GM10847 (cell line): Measurements from ENCODE around the gene ADNP2.

Experiments used
- POLR2A ChIP-seq: IDR thresholded peaks from 2 replicates; pipeline ENCODE4 v1.6.1; 2011; ENCODE audit not compliant: insufficient read length; ENCODE audit errors: extremely low read depth

ADNP2 gene

DNA sequence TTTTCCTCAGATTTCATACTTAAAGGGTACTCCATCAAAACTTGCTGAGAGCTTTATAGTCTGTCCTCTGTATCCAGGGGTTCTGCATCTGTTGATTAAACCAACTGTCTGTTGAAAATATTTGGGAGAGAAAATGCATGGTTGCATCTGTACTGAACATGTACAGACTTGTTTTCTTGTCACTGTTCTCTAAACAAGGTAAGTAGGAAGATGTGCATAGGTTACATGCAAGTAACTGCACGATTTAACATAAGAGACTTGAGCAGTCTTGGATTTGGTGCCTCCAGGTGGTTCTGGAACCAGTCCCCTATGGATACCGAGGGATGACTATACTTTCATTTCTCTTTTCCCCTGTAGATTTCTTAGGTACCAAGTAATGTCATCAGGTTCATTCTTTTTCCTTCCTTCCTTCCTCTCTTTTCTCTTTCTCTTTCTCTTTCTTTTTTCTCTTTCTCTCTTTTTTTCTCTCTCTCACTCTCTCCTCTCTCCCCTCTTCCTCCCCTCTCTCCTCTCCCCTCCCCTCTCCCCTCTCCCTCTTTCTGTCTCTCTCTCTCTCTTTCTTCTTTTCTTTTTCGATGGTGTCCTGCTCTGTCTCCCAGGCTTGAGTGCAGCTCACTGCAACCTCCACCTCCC, 23.2 kb downstream of the ADNP2 start:
- no peak for TF ChIP-seq POLR2A

DNA sequence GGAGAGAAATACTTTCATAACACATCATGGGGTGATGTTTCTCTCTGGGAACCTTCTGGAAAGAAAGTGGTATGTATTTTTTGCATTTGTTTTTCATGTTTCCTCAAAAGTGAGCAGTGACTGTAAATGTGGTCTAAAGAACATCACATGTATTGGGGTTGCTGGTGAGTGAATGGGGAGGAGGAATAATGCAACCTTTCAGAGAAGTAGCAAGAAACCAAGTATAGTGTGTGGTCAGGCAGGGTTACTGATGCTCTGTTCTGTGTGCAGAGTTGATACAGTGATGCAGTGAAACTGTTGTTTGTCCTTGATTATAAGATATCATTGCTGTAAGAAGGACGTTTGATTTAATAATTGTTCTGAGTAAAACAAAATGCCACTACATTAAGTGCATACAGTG, 24.1 kb downstream of the ADNP2 start:
- TF ChIP-seq POLR2A, result no peak

DNA sequence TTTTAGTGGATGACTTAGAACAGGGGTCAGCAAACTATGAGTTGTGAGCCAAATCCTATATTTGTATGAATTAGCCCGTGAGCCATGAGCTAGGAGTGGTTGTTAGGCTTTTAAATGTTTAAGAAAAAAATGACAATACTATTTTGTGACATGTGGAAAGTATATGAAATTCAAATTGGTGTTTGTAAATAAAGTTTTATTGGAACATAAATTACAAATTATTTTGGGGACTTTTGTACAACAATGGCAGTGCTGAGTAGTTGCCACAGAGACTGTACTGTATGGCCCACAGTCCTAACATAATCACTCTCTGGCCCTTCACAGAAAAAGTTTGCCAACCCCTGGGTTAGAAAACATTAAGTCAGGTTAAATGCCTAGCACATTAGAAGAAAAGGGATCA, 26.1 kb downstream of the ADNP2 start:
- no peak for TF ChIP-seq POLR2A

DNA sequence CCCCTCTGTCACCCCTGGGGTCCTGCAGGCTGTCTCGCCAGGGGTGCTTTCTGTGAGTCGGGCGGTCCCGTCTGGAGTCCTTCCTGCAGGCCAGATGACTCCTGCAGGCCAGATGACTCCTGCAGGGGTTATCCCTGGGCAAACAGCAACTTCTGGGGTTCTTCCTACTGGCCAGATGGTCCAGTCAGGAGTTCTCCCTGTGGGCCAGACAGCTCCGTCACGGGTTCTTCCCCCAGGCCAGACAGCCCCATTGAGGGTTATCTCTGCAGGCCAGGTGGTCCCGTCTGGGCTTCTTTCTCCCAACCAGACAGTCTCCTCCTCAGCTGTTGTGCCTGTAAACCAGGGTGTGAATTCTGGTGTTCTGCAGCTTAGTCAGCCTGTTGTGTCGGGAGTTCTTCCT, 27.6 kb downstream of the ADNP2 start:
- no peak for TF ChIP-seq POLR2A

DNA sequence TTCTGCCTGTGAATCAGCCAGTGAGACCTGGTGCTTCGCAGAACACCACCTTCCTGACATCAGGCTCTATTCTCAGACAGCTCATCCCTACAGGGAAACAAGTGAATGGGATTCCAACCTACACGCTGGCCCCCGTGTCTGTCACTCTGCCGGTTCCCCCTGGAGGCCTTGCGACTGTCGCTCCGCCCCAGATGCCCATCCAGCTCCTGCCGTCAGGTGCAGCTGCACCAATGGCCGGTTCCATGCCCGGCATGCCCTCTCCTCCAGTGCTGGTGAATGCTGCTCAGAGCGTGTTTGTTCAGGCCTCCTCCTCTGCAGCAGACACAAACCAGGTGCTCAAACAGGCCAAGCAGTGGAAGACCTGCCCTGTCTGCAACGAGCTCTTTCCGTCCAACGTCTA, 28.1 kb downstream of the ADNP2 start:
- TF ChIP-seq POLR2A, result no peak

DNA sequence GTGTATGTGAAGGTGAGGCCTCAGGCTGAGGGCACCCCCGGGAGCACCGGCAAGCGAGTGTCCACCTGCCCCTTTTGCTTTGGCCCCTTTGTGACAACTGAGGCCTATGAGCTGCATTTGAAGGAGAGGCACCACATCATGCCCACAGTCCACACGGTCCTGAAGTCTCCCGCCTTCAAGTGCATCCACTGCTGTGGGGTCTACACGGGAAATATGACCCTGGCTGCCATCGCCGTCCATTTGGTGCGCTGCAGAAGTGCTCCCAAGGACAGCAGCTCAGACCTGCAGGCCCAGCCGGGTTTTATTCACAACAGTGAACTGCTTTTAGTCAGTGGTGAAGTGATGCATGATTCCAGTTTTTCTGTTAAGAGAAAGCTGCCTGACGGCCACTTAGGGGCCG, 28.9 kb downstream of the ADNP2 start:
- no peak for TF ChIP-seq POLR2A

DNA sequence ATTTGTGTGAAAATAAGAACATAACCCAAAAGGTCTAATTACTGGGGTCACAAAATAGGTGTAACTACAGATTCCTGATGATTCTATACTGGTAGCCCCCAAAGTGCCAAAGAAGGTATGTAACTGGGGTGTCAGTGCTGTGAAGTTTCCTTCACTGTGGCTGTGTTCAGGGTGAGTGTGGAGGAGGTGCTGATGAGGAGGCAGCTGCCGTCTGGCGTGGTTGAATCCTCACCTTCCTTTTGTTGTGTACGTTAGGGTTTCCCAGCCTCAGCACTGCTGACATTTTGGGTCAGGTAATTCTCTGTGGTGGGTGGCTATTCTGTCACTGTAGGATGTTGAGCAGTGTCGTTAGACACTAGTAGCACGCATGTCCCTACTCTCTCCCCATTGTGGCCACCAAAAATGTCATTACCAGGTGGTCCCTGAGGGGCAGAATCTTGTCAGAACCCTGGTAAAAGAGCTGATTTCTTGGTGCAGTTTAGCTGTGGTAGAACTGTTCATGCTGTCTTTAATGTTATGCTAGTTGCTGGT, 31.5 kb downstream of the ADNP2 start:
- no peak for TF ChIP-seq POLR2A

DNA sequence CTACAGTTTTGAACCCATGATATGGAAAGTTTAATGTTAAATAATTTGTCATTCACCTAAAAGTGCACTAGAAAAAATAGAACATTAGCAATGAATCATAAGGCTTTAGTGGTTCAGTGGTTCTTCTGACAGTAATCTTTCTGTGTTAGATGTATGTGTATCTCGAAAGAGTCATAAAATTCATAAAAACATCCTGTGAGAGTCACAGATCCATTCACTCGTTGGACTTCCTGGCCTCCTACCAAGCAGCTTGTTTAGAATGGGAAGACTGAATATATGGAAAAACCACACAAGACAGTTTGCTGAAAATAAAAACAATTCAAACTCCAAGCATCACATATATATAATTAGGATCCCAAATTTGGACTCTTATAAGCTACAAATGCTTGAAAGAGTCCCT, 34.8 kb downstream of the ADNP2 start:
- TF ChIP-seq POLR2A, result no peak

DNA sequence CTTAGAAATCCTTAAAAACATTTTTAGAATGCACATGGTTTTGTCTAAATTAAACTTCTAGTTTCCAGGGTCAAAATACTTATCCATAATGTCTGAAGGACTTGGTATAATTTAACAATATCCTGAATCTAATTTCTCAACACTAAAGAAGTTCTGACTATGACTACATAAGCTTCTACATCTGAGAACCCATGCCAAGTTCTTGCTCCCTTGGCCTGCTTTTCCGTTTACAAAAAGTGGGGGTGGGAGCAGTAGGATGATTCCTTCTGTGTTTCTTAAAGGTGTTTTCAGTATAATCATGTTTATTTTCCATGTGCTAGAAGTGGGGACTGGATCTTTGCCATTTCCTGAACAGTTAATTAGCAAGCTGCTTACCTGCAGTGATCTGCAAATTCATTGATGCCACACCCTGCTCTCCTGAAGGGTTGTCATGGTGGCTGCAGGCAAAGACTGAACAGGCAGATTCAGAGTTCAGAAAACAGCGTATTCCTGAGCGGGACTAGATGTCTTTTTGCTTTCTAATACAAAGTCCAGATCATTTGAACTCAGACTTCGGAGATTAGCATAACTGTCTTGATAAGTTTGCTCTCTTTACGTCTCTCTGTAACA, 36.2 kb downstream of the ADNP2 start:
- no peak for TF ChIP-seq POLR2A

DNA sequence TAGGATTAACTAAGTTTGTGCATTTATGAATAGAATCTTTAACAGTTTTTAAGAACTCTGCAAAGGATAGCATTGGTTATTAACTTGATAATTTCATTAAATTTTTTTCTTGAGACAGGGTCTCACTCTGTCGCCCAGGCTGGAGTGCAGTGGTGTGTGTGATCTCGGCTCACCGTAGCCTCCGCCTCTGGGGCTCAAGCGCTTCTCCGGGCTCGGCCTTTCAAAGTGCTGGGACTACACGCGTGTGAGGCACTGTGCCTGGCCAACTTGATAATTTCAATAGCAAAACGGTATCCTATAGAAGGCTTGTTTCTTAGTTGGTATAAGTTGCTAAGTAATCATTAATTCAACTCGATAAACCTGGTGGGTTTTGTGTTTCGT, 38.0 kb downstream of the ADNP2 start:
- TF ChIP-seq POLR2A, result no peak

DNA sequence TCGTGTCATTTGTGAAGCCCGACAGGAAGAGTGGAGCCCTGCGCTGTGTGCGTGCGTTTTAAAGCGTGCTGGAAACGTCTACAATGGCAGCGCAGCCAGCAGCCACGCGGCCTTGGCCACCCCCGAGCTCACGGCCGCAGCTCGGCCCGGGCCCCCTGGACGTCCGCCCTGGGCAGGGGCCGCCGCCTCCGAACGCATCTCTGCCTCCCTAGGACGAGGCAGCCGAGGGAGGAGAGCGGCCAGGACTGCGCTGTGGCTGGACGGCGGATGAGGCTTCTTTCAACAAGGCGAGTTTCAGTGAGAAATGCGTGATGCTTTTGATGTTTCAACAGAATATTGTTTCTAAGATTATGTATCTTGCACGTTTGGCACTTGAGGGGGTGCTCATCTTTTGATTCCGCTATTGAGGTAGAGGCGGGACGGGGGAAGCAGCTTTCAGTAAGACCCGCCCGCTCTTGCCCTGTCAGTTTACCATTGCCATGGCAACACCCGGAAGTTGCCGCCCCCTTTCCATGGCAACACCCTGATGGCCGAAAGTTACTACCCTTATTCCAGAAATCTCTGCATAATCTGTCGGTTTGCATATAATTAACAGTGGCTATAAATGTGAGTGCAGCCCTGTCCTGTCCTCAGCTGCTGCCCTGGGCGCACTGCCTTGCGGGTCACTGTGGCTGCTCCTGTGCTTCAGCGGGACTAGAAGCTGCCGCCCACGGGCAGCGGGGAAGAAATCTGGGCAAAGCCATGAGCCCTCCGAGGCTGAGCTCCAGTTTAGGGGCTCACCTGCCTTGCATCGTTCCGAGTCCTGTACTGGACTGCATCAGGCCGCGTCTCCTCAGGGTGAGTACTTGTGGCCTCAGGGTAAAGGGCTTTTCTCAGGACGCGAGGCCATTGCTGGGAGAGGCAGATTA, 38.6 kb downstream of the ADNP2 start:
- peak; percentile 43 for TF ChIP-seq POLR2A

DNA sequence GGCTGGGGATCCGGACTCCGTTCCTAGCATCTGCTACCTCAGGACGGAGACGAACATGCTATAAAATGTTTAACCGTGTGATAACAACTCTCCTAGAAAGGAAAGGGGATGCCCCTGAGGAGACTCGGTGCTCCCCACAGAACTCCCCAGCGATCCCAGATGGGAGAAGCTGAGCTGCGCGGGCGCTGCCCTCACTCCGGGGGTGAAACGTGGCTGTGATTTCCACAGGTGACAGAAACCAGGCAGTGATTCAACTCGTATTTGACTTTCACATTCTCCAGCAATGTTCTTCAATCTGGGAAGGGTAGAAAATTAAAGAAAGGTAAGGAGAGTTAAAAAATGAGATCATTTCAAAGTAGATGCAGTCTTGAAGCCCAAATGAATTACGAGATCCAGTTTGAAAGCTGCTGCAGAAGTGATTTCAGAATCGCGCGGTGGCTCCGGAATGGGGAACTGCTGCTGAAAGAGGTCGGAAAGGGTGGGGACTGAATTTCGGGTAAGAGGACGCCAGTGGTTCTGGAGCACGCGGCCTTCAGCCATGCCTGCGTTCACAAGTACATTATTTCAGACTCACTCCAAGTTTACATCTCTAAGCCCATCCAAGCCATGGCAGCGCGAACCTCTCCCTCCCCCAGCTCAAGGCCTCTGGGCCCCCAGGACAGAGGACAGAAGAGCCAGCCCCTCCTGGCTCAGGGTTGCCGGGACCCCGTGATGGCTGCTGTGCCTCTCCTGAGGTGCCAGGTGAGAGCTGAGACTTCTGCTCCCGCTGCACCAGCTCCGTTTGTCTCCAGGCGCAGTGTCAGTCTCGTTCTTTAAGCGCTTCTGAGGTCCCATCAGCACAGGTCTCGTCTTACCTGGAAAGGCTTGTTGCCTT, 39.5 kb downstream of the ADNP2 start:
- TF ChIP-seq POLR2A, result no peak

DNA sequence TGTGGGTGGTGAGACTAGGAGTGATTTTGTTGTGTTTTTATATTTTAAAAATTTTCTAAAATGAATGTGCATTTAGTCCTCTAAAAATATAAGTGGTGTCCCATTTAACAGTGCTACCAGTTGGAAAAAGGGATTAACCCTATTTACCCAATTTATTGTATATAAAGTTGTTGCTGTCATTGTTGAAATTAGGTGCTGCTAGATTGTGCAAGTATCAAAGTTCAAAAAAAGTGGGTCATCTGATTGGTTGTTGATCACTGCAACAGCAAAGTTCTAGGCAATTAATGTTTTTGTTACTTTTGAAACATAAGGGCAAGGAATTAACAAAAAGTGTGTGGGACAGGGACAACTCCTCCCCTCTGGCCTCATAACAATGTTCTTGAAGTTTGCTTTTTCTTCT, 40.6 kb downstream of the ADNP2 start:
- no peak for TF ChIP-seq POLR2A

DNA sequence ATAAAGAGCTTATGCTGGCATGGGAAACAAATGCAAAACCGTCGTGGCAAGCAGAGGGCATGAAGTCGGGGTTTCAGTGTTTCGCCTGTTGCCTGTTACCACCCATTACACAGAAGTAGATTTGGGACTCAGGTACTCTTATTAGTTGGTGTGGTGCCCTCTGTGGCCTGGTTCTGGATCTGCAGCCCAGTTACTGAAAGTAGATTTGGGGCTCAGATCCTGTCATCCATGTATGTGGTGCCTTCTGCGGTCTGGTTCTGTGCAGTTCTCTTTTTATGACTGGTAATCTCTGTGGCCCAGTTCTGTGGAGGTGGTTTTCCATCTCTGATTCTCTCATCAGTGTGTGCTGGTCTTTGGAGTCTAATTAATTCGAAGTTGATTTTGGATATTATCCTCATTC, 45.2 kb downstream of the ADNP2 start:
- no peak for TF ChIP-seq POLR2A

DNA sequence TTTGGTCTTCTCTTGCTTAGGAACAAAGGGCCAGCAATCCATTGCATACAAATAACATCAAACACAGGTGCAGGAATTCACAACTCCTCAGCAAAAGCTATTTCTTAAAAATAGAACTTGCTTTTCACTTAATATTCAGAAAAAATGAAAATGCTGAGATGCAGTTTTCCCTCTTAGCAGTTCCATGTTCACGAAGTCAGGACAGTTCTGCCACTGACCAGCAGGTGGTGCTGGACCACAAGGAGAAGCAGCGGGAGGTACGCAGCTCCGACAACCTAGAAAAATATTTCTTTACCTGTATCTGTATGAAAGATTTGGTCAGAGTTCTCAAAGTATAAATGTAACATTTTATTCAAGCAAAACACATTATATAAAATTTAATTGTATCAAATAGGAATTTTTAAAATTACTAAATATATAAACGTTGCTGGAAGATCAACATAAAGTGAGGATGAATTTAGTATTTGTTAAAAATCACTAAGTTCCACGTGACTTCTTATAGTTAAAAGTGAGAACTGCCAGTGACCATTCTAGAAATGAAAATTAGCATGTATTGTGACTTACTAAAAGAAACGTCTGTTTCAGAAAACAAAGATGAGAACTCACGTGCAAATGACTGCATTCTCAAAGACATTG, 48.8 kb downstream of the ADNP2 start:
- no peak for TF ChIP-seq POLR2A
